ENCODE results near the gene CRP. TPM values are rescaled to one million over a fixed set of nuclear protein-coding genes. Genes with fewer than 3 reads are reported as not detected.

CRP gene
- total RNA-seq, 1 experiment from 2014 or later, result 0.68 TPM

DNA sequence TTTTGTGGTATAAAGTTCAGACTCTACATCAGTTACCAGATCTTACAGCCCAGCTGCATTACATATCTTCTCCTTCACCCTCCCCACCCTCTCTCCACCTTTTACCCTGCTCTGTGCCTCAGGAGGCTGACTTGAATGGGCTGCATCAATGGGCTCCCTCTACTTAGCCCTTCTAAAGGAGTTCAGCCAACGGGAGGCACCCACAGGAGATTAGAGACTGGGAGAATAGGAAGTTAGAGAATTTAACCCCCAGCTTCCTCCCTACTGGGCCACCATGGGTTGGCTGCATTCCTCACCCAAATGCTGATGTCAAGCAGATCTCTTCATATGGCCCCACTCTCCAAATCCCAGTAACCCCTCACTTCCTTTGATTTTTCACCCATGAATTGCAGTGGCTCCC is 49.3 kb upstream of the CRP start:
- TF ChIP-seq EMX1 (CRISPR knock-in tag; IDR thresholded peaks at IDR 0.05), result no peak
- TF ChIP-seq ZNF423 (CRISPR knock-in tag; IDR thresholded peaks at IDR 0.05), result 0 out of 2 replicates have a peak, but pooled peaks have one; percentile 14
- TF ChIP-seq ZNF121 (CRISPR knock-in tag; IDR thresholded peaks at IDR 0.05), result no peak
- no peak for TF ChIP-seq TEAD1 (CRISPR knock-in tag; IDR thresholded peaks at IDR 0.05)
- Mint-ChIP-seq H3K9me3 (0 out of 2 replicates have a peak, but pooled peaks cover 5% of the 10 kb centered on the region), H3K4me3 (no peak overlapping the region), H3K27me3 (ENCODE audit: low read depth) (no peaks in the 10 kb centered on the region; the same call in 1 of the 2 replicates), H3K4me1 (peaks cover 9% of the 10 kb centered on the region), H3K27ac (no peak overlapping the region), H3K36me3 (no peaks in the 10 kb centered on the region)
- POLR2A ChIA-PET, result no interaction called here
- no peak for DNase-seq (ENCODE audit: low spot score)
- 0 out of 2 replicates have a peak, but pooled peaks have one; percentile 36 for ATAC-seq
- CTCF ChIA-PET, result no interaction called here

DNA sequence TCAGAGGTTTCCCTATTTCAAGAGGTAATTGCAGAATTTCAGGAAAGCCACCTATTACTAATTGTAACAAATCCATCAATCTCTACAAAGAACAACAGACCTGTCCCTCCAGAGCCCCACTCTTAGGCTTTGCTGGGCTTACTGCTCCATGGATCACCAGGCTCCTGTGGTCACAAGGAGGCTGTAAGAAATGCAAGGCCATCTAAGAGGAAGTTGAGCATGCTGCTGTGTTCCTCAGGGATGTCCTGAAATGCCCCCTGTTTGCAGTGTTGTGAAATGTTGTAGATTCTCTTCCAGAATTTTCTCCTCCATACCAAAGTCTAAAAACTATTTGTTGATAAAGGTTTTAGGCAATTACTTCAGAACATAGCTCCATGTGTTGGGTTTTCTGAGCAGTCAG is 42.0 kb upstream of the CRP start:
- ATAC-seq, result no peak
- no peak for DNase-seq (ENCODE audit: low spot score)
- no peak for TF ChIP-seq ZNF281 (CRISPR knock-in tag; IDR thresholded peaks at IDR 0.05)
- TF ChIP-seq, protein P1, sequence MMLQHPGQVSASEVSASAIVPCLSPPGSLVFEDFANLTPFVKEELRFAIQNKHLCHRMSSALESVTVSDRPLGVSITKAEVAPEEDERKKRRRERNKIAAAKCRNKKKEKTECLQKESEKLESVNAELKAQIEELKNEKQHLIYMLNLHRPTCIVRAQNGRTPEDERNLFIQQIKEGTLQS (CRISPR knock-in tag; conservative IDR thresholded peaks at IDR 0.05), result no peak
- TF ChIP-seq ZNF232 (CRISPR knock-in tag; IDR thresholded peaks at IDR 0.05), result no peak
- TF ChIP-seq ZBTB21 (CRISPR knock-in tag; IDR thresholded peaks at IDR 0.05; ENCODE audit: borderline replicate concordance), result no peak
- TF ChIP-seq JUN (CRISPR knock-in tag; IDR thresholded peaks at IDR 0.05), result no peak
- no peak for TF ChIP-seq OVOL2 (CRISPR knock-in tag; IDR thresholded peaks at IDR 0.05; ENCODE audit: borderline replicate concordance)
- no peak for TF ChIP-seq ELF4 (CRISPR knock-in tag; IDR thresholded peaks at IDR 0.05; ENCODE audit: low read depth)
- no peak for TF ChIP-seq SMAD3 (CRISPR knock-in tag; IDR thresholded peaks at IDR 0.05; ENCODE audit: borderline replicate concordance)
- TF ChIP-seq, protein P2, sequence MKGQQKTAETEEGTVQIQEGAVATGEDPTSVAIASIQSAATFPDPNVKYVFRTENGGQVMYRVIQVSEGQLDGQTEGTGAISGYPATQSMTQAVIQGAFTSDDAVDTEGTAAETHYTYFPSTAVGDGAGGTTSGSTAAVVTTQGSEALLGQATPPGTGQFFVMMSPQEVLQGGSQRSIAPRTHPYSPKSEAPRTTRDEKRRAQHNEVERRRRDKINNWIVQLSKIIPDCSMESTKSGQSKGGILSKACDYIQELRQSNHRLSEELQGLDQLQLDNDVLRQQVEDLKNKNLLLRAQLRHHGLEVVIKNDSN (CRISPR knock-in tag; IDR thresholded peaks at IDR 0.05), result no peak
- TF ChIP-seq ZNF671 (CRISPR knock-in tag; IDR thresholded peaks at IDR 0.05), result no peak
- TF ChIP-seq FOXP1 (CRISPR knock-in tag; IDR thresholded peaks at IDR 0.05; ENCODE audit: borderline replicate concordance), result no peak
- TF ChIP-seq, protein P3, sequence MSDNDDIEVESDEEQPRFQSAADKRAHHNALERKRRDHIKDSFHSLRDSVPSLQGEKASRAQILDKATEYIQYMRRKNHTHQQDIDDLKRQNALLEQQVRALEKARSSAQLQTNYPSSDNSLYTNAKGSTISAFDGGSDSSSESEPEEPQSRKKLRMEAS (CRISPR knock-in tag; IDR thresholded peaks at IDR 0.05), result no peak
- TF ChIP-seq, protein P4, sequence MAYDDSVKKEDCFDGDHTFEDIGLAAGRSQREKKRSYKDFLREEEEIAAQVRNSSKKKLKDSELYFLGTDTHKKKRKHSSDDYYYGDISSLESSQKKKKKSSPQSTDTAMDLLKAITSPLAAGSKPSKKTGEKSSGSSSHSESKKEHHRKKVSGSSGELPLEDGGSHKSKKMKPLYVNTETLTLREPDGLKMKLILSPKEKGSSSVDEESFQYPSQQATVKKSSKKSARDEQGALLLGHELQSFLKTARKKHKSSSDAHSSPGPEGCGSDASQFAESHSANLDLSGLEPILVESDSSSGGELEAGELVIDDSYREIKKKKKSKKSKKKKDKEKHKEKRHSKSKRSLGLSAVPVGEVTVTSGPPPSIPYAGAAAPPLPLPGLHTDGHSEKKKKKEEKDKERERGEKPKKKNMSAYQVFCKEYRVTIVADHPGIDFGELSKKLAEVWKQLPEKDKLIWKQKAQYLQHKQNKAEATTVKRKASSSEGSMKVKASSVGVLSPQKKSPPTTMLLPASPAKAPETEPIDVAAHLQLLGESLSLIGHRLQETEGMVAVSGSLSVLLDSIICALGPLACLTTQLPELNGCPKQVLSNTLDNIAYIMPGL (CRISPR knock-in tag; IDR thresholded peaks at IDR 0.05), result no peak
- no peak for TF ChIP-seq JAZF1 (CRISPR knock-in tag; IDR thresholded peaks at IDR 0.05)
- no peak for TF ChIP-seq ZNF317 (CRISPR knock-in tag; IDR thresholded peaks at IDR 0.05; ENCODE audit: borderline replicate concordance, low read depth)
- Mint-ChIP-seq H3K27ac (no peak overlapping the region), H3K4me1 (no peaks in the 10 kb centered on the region), H3K36me3 (no peaks in the 10 kb centered on the region), H3K4me3 (no peak overlapping the region), H3K9me3 (no peaks in the 10 kb centered on the region), H3K27me3 (ENCODE audit: low read depth) (peaks cover 2% of the 10 kb centered on the region; the same call in 1 of the 2 replicates)
- CTCF ChIA-PET, result no interaction called here
- POLR2A ChIA-PET, result no interaction called here
